Measurements from ENCODE around the gene ANKRD60. TPM values are rescaled to one million over a fixed set of nuclear protein-coding genes. Genes with fewer than 3 reads are reported as not detected.

The ANKRD60 gene
- total RNA-seq, 4 donors from 2014 or later, result not detected

GRCh38 chr20:58175836-58176235 lies 52.6 kb downstream of the ANKRD60 start:
- in situ Hi-C loops (cut with MboI; ENCODE audit: low sequenced_read_pairs in 4 of 4), result no loop called here
- H3K4me3 ChIP-seq, result no peak overlapping the region
- intact Hi-C loops (cut with DNase I; ENCODE audit: low total_unique reads), result loop anchor here (5.0 kb wide), 1 partner anchor 44 kb away; no protein-coding TSS in a partner anchor
- no peaks in the 10 kb centered on the region for H3K9me3 ChIP-seq
- ATAC-seq (no peak), DNase-seq (no peak)
- peak overlapping the region; percentile 60 to 76 (median 68) for H3K27ac ChIP-seq
- no peaks in the 10 kb centered on the region for H3K36me3 ChIP-seq
- H3K4me1 ChIP-seq, result no peaks in the 10 kb centered on the region
- peaks cover 0 to 7% (median 2%) of the 10 kb centered on the region in 3 donors for H3K27me3 ChIP-seq
- TF ChIP-seq POLR2A (IDR thresholded peaks at IDR 0.05) (no peak), CTCF (IDR thresholded peaks at IDR 0.05 in 4 of 5, conservative IDR thresholded peaks at IDR 0.05 in 1 of 5) (no peak)

GRCh38 chr20:58175425-58175824 lies 53.0 kb downstream of the ANKRD60 start:
- no peak overlapping the region for H3K4me3 ChIP-seq
- peaks cover 0 to 7% (median 2%) of the 10 kb centered on the region in 3 donors for H3K27me3 ChIP-seq
- in situ Hi-C loops (cut with MboI; ENCODE audit: low sequenced_read_pairs in 4 of 4), result no loop called here
- DNase-seq (no peak), ATAC-seq (no peak)
- peak overlapping the region; percentile 60 to 76 (median 68) for H3K27ac ChIP-seq
- no peak for TF ChIP-seq CTCF (IDR thresholded peaks at IDR 0.05 in 4 of 5, conservative IDR thresholded peaks at IDR 0.05 in 1 of 5)
- no peak for TF ChIP-seq POLR2A (IDR thresholded peaks at IDR 0.05)
- no peaks in the 10 kb centered on the region for H3K9me3 ChIP-seq
- no peaks in the 10 kb centered on the region for H3K4me1 ChIP-seq
- H3K36me3 ChIP-seq, result no peaks in the 10 kb centered on the region
- intact Hi-C loops (cut with DNase I; ENCODE audit: low total_unique reads), result loop anchor here (5.0 kb wide), 1 partner anchor 43 kb away; no protein-coding TSS in a partner anchor

GRCh38 chr20:58174708-58175280 lies 53.7 kb downstream of the ANKRD60 start:
- ATAC-seq (peak; percentile 37 to 47), DNase-seq (peak; percentile 20 to 52)
- H3K27ac ChIP-seq, result peak overlapping the region; percentile 60 to 76 (median 68)
- peaks cover 0 to 1% (median 0%) of the 10 kb centered on the region in 3 donors for H3K27me3 ChIP-seq
- H3K4me3 ChIP-seq, result peak overlapping the region; percentile 17 to 32 (median 23)
- TF ChIP-seq POLR2A (IDR thresholded peaks at IDR 0.05) (no peak), CTCF (IDR thresholded peaks at IDR 0.05 in 4 of 5, conservative IDR thresholded peaks at IDR 0.05 in 1 of 5) (no peak)
- intact Hi-C loops (cut with DNase I; ENCODE audit: low total_unique reads) (loop anchor here (5.0 kb wide), 1 partner anchor 42 kb away; no protein-coding TSS in a partner anchor), in situ Hi-C loops (cut with MboI; ENCODE audit: low sequenced_read_pairs in 4 of 4) (no loop called here)
- H3K36me3 ChIP-seq, result no peaks in the 10 kb centered on the region
- no peaks in the 10 kb centered on the region for H3K9me3 ChIP-seq
- H3K4me1 ChIP-seq, result no peaks in the 10 kb centered on the region

GRCh38 chr20:58173930-58174707 lies 54.3 kb downstream of the ANKRD60 start:
- peak overlapping the region; percentile 60 to 76 (median 68) for H3K27ac ChIP-seq
- H3K4me1 ChIP-seq, result no peaks in the 10 kb centered on the region
- in situ Hi-C loops (cut with MboI; ENCODE audit: low sequenced_read_pairs in 4 of 4) (no loop called here), intact Hi-C loops (cut with DNase I; ENCODE audit: low total_unique reads) (no loop called here)
- no peak for TF ChIP-seq CTCF (IDR thresholded peaks at IDR 0.05 in 4 of 5, conservative IDR thresholded peaks at IDR 0.05 in 1 of 5)
- no peak for TF ChIP-seq POLR2A (IDR thresholded peaks at IDR 0.05)
- DNase-seq (no peak), ATAC-seq (peak in 1 of 2 donors; percentile 40)
- peak overlapping the region; percentile 17 to 32 (median 23) for H3K4me3 ChIP-seq
- no peaks in the 10 kb centered on the region for H3K27me3 ChIP-seq
- no peaks in the 10 kb centered on the region for H3K9me3 ChIP-seq
- no peaks in the 10 kb centered on the region for H3K36me3 ChIP-seq
